Parathyroid adenoma (tissue), 2 donors: ENCODE measurements around the gene NHSL2.
"Not testable (repeated sequence)": the region's sequence is repeated elsewhere in the genome, so short reads cannot be mapped to it uniquely, and the experiment has no call there.

Experiments used
- H2AFZ ChIP-seq: fragments of 300-600 bp; sonication (generic); one replicate; pipeline ENCODE4 v1.7.0; 2017; ENCODE audit warnings: antibody characterized with exemption, mild to moderate bottlenecking
- H3K27ac ChIP-seq: fragments of 300-600 bp; sonication (generic); one replicate; pipeline ENCODE4 v1.7.0; 2017
- H3K27me3 ChIP-seq: fragments of 300-600 bp; sonication (generic); one replicate; pipeline ENCODE4 v1.7.0; 2017; ENCODE audit warnings: low read length; ENCODE audit not compliant: control insufficient read depth, insufficient read depth
- H3K36me3 ChIP-seq: fragments of 300-600 bp; sonication (generic); one replicate; pipeline ENCODE4 v1.7.0; 2017; ENCODE audit warnings: low read length; ENCODE audit not compliant: control insufficient read depth, insufficient read depth
- H3K4me1 ChIP-seq: fragments of 300-600 bp; sonication (generic); one replicate; pipeline ENCODE4 v1.7.0; 2017; ENCODE audit warnings: control low read depth
- H3K4me2 ChIP-seq: fragments of 300-600 bp; sonication (generic); one replicate; pipeline ENCODE4 v1.7.0; 2017; ENCODE audit warnings: low read length
- H3K4me3 ChIP-seq: fragments of 300-600 bp; sonication (generic); one replicate; pipeline ENCODE4 v1.7.0; 2017; ENCODE audit warnings: low read depth, low read length
- H3K79me2 ChIP-seq: fragments of 300-600 bp; sonication (generic); one replicate; pipeline ENCODE4 v1.7.0; 2017; ENCODE audit warnings: control low read depth
- H3K9ac ChIP-seq: fragments of 300-600 bp; sonication (generic); one replicate; pipeline ENCODE4 v1.7.0; 2017; ENCODE audit warnings: mild to moderate bottlenecking
- H3K9me3 ChIP-seq: fragments of 300-600 bp; sonication (generic); one replicate; pipeline ENCODE4 v1.7.0; 2017; ENCODE audit warnings: low read length; ENCODE audit not compliant: control insufficient read depth
- CTCF ChIP-seq: fragments of 300-600 bp; sonication (generic); IDR thresholded peaks from one replicate; pipeline ENCODE4 v1.7.0; 2017; ENCODE audit warnings: antibody characterized with exemption, mild to moderate bottlenecking
- donor health status: primary hyperparathyroidism.

Gene NHSL2

GRCh38 chrX:72057331-72057730 is 146.7 kb downstream of the NHSL2 start:
- Histone ChIP-seq H3K4me1 (no peaks in the 10 kb centered on the region), H3K79me2 (peaks cover 2% of the 10 kb centered on the region), H3K4me2 (no peak overlapping the region), H3K4me3 (no peak overlapping the region), H3K27ac (no peak overlapping the region), H2AFZ (no peak overlapping the region), H3K9me3 (no peaks in the 10 kb centered on the region), H3K27me3 (no peaks in the 10 kb centered on the region), H3K36me3 (no peaks in the 10 kb centered on the region), H3K9ac (no peak overlapping the region)
- no peak for TF ChIP-seq CTCF

- no peak overlapping the region for H3K4me2 ChIP-seq
- H2AFZ ChIP-seq, result no peak overlapping the region
- H3K9me3 ChIP-seq, result no peaks in the 10 kb centered on the region
- no peaks in the 10 kb centered on the region for H3K36me3 ChIP-seq
- H3K27me3 ChIP-seq, result no peaks in the 10 kb centered on the region
- TF ChIP-seq CTCF, result no peak
- peaks cover 5% of the 10 kb centered on the region for H3K79me2 ChIP-seq
- H3K4me1 ChIP-seq, result no peaks in the 10 kb centered on the region
- H3K27ac ChIP-seq, result no peak overlapping the region
- no peak overlapping the region for H3K9ac ChIP-seq
- H3K4me3 ChIP-seq, result no peak overlapping the region
Measured at GRCh38 chrX:72057849-72058248, 147.2 kb downstream of the NHSL2 start.

- H3K4me2 ChIP-seq, H3K27ac ChIP-seq, H3K9me3 ChIP-seq, H2AFZ ChIP-seq, H3K4me3 ChIP-seq, H3K36me3 ChIP-seq, H3K27me3 ChIP-seq, H3K9ac ChIP-seq, H3K79me2 ChIP-seq, H3K4me1 ChIP-seq: not testable (repeated sequence)
Measured at GRCh38 chrX:72058346-72058745, 147.7 kb downstream of the NHSL2 start.

- no peak for TF ChIP-seq CTCF
- Histone ChIP-seq H3K36me3 (no peaks in the 10 kb centered on the region), H3K9ac (no peak overlapping the region), H3K4me3 (no peak overlapping the region), H3K79me2 (peaks cover 5% of the 10 kb centered on the region), H3K9me3 (no peaks in the 10 kb centered on the region), H2AFZ (no peak overlapping the region), H3K4me1 (no peaks in the 10 kb centered on the region), H3K27me3 (no peaks in the 10 kb centered on the region), H3K4me2 (no peak overlapping the region), H3K27ac (no peak overlapping the region)
Measured at GRCh38 chrX:72060196-72060920, 149.7 kb downstream of the NHSL2 start.

GRCh38 chrX:72060921-72061490 is 150.4 kb downstream of the NHSL2 start:
- Histone ChIP-seq H3K9me3 (no peaks in the 10 kb centered on the region), H3K79me2 (peaks cover 5% of the 10 kb centered on the region), H3K4me3 (no peak overlapping the region), H3K36me3 (no peaks in the 10 kb centered on the region), H3K9ac (no peak overlapping the region), H2AFZ (no peak overlapping the region), H3K27ac (no peak overlapping the region), H3K4me2 (no peak overlapping the region), H3K27me3 (no peaks in the 10 kb centered on the region), H3K4me1 (no peaks in the 10 kb centered on the region)
- no peak for TF ChIP-seq CTCF
